Activated gamma-delta T cell treated with Interleukin-2 at 50 U/mL for 16 hours (primary cell): ENCODE data around the gene PTTG2.
A peak's percentile ranks its signal among the peaks of the same experiment; 100 is the strongest.
"Not testable (repeated sequence)": the region's sequence is repeated elsewhere in the genome, so short reads cannot be mapped to it uniquely, and the experiment has no call there.

Experiments
- DNase-seq: peaks from one replicate; pipeline ENCODE4 v3.0.0-alpha.2; 2020

The PTTG2 gene

GRCh38 chr4:37958932-37959331, 1.3 kb upstream of the PTTG2 start:
- DNase-seq: no peak

- no peak for DNase-seq
Observed at GRCh38 chr4:37960679-37961450, 667 bp downstream of the PTTG2 start.

GRCh38 chr4:37964734-37965457, 4.7 kb downstream of the PTTG2 start:
- no peak for DNase-seq

GRCh38 chr4:37966044-37966443, 5.8 kb downstream of the PTTG2 start:
- no peak for DNase-seq

GRCh38 chr4:37967736-37968135, 7.5 kb downstream of the PTTG2 start:
- DNase-seq: no peak

GRCh38 chr4:37968747-37969146, 8.5 kb downstream of the PTTG2 start:
- no peak for DNase-seq

- peak; percentile 29 for DNase-seq
Observed at GRCh38 chr4:37970702-37971101, 10.5 kb downstream of the PTTG2 start.

- DNase-seq: no peak
Observed at GRCh38 chr4:37971202-37971601, 11.0 kb downstream of the PTTG2 start.

- no peak for DNase-seq
Observed at GRCh38 chr4:37973441-37973840, 13.2 kb downstream of the PTTG2 start.

- DNase-seq: not testable (repeated sequence)
Observed at GRCh38 chr4:37975321-37975822, 15.2 kb downstream of the PTTG2 start.

- no peak for DNase-seq
Observed at GRCh38 chr4:37976507-37976906, 16.3 kb downstream of the PTTG2 start.

- DNase-seq: peak; percentile 67
Observed at GRCh38 chr4:37976991-37977470, 16.8 kb downstream of the PTTG2 start.

GRCh38 chr4:37977471-37978247, 17.5 kb downstream of the PTTG2 start:
- DNase-seq: peak; percentile 72

- DNase-seq: no peak
Observed at GRCh38 chr4:37978248-37978924, 18.2 kb downstream of the PTTG2 start.

GRCh38 chr4:37980246-37980645, 20.0 kb downstream of the PTTG2 start:
- no peak for DNase-seq

GRCh38 chr4:37981425-37981824, 21.2 kb downstream of the PTTG2 start:
- no peak for DNase-seq

- no peak for DNase-seq
Observed at GRCh38 chr4:37981844-37982720, 21.9 kb downstream of the PTTG2 start.

- no peak for DNase-seq
Observed at GRCh38 chr4:37982736-37983135, 22.5 kb downstream of the PTTG2 start.

- DNase-seq: no peak
Observed at GRCh38 chr4:37983951-37984350, 23.8 kb downstream of the PTTG2 start.

- no peak for DNase-seq
Observed at GRCh38 chr4:37985730-37986275, 25.6 kb downstream of the PTTG2 start.

- no peak for DNase-seq
Observed at GRCh38 chr4:37988670-37989069, 28.5 kb downstream of the PTTG2 start.
